GM21717 (cell line): ENCODE results near the gene FAM98A.

Source experiments
- ATAC-seq: cut with Tn5 transposase; IDR thresholded peaks from one replicate; pipeline ENCODE4 v1.9.1; 2021; ENCODE audit warnings: mild to moderate bottlenecking, moderate library complexity; ENCODE audit not compliant: unreplicated experiment

Gene FAM98A

DNA sequence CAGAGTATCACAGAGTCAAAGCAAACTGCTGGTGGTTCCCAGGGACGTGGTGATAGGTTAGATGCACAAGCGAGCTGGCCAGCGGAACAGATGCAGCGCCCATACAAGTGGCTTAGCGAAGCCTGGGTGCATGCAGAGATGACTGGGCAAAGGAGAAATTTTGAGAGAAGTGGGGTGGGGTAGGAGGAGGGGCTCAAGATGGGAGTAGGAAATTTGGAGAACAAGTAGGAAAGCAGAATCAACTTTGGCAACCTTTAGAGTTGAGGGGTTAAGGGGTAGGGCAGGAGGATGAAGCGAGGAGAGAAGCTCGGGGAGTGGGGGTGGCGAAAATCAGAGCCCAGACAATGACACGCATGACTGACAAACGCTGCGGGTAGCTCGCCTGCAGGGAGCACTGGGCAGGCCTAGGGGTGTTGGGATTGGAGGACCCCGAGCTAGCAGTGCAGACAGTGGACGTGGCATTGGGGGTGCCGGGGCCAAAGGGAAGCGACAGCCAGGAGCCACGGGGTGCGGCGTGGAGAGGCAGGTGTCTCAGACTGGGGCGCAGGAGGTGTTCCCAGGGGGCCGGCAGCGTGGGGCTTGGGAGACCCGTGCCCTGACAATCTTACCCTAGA, 431 bp downstream of the FAM98A start:
- ATAC-seq: peak; percentile 53

DNA sequence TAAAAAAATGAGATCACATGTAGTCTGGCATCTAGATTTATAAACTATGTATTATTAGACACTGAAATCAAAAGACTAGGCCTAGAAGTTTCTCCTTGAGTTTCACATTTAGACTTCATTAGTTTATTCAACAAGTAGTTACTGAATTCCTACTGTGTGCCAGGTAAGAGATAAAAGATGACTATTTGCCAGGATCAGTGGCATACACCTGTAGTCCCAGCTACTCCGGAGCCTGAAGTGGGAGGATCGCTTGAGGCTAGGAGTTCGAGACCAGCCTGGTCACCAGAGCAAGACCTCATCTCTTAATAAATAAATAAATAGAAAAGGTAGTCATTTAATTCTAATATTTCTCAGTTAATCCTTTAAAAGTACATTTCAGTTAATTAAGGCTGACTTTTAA, 2.1 kb downstream of the FAM98A start:
- no peak for ATAC-seq

DNA sequence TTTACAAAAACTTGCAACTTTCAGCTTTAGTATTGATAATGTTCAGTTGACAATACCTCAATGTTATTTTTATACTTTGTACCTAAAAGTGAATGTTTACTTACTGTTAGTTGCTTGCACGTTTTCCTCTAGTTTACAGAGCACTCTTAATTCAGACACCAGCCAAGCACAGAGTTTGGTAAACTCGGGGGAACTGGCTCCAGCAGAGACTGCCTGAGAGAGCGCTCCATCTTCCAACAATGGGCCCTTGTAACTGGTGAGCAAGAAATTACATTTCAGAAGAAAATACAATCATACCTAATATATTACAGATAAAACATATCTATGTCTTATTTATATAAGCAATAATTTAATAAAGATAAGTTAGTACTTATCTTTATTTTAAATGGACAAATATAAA, 3.7 kb downstream of the FAM98A start:
- no peak for ATAC-seq

DNA sequence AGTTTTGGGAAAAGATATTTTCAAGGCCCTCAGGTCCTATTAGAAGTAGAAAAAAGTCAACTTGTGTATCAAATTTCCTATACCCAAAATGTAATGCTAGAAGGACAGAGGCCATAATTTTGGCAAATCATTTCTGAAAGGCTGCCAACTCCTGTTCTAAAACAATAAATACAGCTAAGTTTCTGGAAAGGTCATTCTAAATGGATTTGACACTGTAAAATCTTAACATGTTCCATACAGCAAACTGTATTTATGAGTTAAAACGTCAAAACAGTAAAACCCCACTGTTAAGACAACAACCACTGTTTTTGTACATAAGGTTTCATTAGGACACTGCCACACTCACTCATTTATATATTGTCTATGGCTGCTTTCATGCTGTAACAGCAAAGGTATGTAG, 9.7 kb downstream of the FAM98A start:
- no peak for ATAC-seq

DNA sequence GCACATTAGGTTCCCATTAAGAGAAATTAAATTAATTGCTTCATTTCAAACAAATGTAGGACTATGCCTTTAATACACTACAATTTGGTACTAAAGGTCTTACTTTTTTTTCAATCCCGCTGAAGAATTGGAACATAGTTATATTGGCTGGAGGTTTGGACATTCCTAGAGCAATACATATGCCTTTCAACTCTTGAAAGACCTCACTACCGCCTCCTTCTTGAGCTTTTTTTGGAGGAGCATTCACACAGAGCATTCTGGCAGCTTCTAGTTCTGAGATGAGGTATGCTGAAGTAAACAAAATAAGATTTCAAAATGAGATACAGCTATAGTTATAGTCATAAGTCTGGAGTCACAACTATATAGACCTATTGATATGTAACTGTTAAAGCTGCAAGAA, 10.9 kb downstream of the FAM98A start:
- ATAC-seq: no peak

DNA sequence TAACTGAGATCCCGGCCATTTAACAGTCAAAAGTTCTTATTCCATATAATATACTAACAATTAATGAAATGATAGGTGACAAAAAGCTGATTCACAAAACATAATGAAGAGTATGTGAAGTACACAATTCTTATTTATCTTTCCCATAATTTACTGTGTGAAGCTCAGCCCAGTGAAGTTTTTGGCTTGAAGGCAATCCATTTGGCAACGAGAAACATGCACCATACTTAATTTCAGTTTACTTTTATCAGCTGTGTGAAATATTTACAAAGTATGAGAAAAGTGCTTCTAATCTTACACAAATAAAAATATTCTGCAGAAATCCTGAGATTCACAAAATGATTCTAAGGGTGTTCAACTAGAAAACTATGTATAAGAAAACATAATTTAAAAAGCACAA, 12.3 kb downstream of the FAM98A start:
- no peak for ATAC-seq

DNA sequence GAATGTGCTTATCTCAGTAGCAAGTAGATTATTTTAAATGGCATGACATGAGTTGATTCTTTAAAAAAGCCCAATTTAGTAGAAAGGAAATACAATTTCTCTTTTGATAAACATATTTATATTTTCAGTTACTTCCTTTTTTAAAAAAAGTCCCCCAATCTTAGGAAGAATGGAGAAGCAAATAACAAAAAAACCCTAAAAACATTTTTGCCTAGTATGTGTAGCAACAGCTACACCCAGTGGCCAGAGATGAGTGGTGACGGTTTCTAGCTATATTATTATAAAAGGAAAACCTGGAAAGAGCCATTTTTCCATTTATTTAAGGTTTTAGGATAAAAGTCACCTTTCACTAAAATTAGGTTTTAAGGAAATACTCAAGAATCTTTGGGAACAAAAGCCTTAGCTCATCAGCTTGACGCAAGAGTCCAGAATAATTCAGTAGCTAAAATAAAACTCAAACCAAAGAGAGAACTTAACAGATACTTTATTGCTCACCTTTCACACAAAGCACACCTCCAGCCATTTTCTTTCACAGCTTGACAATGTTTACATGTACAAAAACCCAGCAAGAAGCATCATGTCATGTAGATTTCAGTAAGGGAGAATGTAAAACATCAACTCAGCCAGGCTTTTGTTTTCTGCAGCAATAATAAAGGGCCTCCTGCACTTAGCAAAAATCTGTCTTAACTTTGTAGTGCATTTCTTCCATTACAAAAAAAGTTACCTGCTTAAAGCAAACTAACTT, 15.7 kb downstream of the FAM98A start:
- peak; percentile 63 for ATAC-seq

DNA sequence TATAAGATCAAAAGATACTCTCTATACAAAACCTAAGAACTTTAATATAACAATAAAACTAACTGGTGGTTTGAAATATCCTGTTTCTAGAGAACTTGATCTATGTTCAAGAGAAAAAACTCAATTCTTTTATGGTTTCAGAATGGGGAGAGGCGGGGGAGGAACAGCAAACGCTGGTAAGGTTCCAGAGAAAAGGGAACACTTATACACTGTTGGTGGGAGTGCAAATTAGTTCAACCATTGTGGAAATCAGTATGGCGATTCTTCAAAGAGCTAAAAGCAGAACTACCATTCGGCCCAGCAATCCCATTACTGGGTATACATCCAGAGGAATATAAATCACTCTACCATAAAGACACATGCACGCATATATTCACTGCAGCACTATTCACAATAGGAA, 17.2 kb downstream of the FAM98A start:
- no peak for ATAC-seq

DNA sequence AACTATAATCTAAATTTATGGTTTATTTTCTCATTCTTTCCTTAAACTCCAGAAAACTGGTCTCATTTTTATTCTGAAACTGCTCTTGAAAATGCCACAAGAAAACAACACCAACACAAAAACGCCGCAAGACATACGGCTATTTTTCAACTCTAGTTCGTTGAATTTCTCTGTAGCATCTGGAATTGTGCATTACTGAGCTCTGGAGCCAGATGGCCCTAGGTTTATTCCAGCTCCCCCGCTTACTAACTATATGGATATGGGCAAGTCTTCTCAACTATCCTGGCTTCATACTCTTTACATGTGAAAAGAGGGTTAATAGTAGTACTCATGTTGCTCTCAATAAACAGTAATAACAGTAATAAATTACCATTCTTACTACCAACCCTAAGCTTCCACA, 19.9 kb downstream of the FAM98A start:
- no peak for ATAC-seq

DNA sequence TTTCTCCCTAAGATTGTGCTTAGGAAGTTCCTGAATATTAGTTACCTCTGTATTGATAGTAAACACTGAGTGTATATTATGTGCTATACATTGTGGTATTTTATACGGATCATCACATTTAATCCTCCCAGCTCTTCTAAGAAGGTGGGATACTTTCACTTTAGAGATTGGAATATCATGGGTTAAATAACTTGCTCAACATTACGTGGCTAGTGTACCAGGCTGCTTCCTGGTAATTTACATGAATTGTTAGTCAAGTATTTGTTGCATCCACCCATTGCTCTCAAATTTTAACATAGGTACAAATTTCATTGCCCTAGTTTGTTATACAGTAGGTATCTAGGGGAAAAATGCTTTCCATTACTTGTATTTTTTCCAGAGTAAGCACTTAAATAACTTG, 21.4 kb downstream of the FAM98A start:
- ATAC-seq: no peak

DNA sequence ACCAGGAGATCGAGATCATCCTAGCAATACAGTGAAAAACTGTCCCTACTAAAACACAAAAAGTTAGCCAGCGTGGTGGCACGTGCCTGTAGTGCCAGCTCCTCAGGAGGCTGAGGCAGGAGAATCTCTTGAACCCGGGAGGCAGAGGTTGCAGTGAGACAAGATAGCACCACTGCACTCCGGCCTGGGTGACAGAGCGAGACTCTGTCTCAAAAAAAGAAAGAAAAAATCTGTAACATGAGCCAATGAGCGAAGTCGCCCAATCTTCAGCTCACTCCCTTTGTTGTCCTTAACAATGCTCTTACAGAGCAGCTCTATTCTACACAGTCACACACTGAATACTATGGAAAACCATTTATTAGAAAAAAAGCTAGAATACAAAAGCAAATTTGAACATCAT, 22.0 kb downstream of the FAM98A start:
- no peak for ATAC-seq

DNA sequence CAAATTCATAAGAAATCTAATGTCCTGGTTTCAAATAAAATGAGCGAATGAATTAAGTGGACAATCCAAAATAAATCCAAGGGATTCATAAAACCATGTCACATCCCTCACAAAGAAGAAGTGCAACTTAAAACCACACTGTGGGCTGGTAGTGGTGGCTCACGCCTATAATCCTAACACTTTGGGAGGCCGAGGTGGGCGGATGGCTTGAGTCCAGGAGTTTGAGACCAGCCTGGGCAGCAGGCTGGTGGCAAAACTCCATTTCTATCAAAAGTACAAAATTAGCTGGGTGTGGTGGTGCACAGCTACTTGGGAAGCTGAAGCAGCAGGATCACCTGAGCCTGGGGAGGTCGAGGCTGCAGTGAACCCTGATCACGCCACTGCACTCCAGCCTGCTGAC, 25.4 kb downstream of the FAM98A start:
- no peak for ATAC-seq

DNA sequence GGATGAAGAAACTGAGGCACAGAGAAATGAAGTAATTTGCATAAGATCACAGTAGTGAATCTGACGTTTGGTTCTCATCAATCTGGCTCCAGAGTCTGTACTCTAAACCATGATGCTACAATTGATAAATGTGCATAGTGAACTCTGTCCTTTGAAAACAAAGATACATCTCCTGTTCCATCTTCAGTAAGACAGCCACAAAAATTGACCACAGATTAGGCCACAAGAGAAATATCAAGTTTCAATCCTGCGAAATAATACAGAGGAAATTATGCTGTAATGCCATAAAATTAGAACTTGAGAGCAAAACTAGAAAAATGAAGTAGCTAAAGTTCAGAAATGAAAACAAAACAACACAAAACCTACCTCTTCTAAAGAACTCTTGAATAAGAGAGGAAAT, 28.4 kb downstream of the FAM98A start:
- no peak for ATAC-seq

DNA sequence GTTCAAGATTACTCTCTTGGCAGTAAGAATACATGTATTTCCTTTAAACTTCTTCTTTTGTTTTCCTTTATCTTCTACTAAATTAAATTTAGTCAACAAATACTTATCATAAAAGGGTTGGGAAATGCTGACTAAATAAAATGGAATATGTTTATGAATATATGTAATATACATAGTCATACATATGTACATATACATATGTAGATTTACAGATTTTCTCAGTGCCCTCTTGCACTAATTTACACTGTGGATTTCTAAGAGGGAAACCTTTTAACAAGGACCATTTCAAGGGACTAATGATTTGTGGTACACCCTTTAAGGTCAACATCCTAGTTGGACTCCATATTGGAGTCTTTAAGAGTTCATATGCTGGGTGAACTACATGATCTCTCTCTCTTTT, 37.2 kb downstream of the FAM98A start:
- no peak for ATAC-seq

DNA sequence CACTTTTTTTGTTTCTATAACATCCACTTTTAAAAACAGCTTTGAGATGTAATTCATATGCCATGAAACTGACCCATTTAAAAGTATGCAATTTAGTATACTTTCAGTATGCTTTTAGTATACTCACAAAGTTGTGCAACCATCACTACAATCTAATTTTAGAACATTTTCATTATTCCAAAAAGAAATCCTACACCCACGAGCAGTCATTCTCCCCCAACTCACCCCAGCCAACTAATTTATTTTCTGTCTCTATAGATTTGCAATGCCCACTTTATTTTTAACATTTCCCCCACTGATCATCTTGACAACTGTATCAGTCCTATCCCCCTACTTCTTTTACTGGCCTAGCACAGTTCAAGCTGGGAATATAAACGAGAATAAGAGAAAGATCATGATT, 39.1 kb downstream of the FAM98A start:
- no peak for ATAC-seq

DNA sequence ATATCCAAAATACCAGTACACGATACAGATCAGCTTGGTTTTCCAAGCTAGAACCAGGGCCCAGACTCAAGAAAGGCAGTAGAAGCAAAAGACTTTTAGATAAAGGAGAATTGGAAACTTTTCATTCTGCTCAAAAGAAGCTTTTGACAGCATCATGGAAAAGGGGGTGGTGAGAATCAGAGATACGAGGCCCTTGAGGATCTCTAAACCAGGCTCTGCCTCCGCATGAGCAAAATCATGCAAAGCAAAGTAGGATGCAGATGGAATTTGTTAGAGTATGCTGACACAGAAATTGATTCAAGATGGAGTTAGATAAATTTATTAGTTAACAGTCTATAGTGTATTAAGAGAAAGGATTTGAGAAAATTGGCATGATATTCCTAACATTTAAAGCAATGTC, 39.8 kb downstream of the FAM98A start:
- no peak for ATAC-seq

DNA sequence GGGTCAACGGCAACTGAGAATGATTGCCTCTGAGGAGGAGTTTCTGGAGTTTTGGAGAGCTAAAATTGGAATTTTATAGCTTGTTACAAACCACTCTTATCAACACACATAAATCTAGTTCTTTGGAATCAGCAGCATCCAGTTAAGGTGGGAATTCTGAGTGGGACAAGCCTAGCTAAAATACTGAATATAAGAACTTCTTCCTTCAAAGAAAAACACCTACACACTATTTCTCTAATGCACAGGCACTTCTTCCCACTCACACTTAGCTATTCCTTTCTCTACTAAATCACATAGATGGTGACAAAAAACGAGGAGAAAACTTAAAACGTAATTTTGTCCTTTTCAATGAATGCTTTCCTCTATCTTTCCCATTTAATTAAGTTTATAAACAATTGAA, 43.4 kb downstream of the FAM98A start:
- no peak for ATAC-seq

DNA sequence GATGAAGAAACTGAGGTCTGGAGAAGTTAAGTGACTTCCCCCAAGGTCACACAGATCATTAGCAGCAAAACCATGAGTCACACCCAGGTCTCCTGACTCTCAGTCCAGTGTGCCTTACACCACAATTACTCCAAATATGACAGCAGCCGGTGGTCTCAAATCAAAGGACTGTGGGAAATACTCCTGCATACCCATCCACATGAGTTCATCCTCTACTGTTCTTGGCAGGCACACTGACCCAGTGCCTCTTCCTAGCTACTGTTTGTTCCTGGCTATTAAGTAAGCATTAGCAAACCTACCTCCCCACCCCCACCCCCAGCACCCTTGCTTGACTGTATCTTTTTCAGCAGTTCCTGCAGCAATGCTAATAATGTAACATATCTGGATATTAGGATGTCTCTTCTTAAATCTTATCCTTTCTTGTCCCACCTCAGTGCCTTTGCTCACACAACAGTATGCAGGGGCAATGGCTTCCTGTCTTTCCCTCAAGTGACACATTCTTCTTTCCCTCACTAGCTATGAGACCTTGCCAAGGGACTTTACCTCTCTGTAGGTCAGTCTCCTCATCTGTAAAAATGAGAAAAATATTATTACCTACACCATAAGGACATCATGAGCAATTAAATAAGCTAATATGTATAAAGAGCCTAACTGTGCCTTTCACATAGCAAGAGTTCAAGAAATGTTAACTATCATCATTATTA, 46.2 kb downstream of the FAM98A start:
- ATAC-seq: no peak

DNA sequence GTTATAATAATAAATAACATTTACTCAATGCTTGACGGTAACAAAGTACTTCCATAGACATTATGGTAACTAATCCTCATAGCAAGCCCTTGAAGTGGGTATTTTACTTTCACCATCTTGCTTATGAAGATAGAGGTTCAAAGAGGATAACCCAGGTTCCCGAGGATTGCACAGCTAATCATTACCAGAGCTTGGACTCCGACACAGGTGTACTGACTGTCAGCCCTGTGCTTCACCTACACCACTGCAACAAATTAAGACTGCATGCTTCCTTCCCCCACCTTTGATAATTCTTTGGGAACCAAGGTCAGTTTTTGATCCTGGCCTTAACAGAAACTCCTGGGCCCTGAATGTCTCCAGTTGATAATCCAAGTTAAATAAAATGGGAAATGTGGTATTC, 48.9 kb downstream of the FAM98A start:
- no peak for ATAC-seq

DNA sequence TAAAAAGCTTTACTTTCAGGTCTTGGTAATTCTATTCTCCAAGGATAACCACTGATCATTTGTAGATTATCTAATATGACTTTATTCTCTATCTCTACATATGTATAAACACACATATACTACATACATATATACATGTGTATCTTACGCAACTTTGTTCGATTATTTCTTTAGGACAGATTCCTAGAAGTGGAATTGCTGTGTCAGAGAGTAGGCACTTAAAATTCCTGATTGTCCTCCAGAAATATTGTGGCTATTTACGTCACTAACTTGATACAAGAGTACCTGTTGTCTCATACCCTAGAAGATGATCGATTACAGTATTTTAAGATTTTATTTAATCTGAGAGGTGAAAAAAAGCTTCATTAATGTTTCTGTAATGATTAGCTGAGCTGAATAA, 57.9 kb downstream of the FAM98A start:
- no peak for ATAC-seq

DNA sequence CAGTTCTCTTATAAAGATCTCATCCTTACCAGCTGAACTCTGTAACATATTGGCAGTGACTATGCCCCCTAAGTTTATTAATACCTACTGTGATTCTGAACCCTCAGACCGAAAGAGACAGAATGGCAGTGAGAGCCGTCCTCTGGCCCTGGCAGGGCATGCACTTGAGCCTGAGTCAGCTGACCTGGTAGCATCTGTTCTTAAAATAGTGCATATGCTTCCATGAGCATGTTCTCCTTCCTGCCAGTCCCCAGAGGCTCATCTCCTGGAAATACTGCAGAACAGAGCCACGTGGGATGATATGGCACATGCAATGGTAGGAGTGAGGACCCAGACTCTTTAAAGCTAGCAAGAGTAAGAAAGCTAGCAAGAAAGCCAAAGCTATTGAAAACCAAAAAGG, 63.7 kb downstream of the FAM98A start:
- ATAC-seq: no peak
